Measurements from ENCODE around the gene ADORA2A.

- TF ChIP-seq POLR2A (IDR thresholded peaks at IDR 0.05) (no peak), CTCF (IDR thresholded peaks at IDR 0.05) (no peak)
Observed at GRCh38 chr22:24483976-24484545, 56.7 kb downstream of the ADORA2A start.

Data from lower leg skin (tissue), 3 donors.